Ishikawa (cell line): ENCODE data around the gene GLO1.

Experiments used
- CEBPB ChIP-seq: IDR thresholded peaks from 2 replicates; pipeline ENCODE4 v1.6.1; 2012
- CREB1 ChIP-seq: IDR thresholded peaks from 2 replicates; pipeline ENCODE4 v1.6.1; 2012; ENCODE audit warnings: low read depth
- EGR1 ChIP-seq: IDR thresholded peaks from 2 replicates; pipeline ENCODE4 v1.6.1; 2012
- EP300 ChIP-seq: IDR thresholded peaks from 2 replicates; pipeline ENCODE4 v1.6.1; 2012; ENCODE audit warnings: borderline replicate concordance
- FOXM1 ChIP-seq: IDR thresholded peaks from 2 replicates; pipeline ENCODE4 v1.6.1; 2012; ENCODE audit warnings: low read depth, borderline replicate concordance
- MAX ChIP-seq: IDR thresholded peaks from 2 replicates; pipeline ENCODE4 v1.6.1; 2012
- NFIC ChIP-seq: IDR thresholded peaks from 2 replicates; pipeline ENCODE4 v1.6.1; 2012
- RAD21 ChIP-seq: IDR thresholded peaks from 2 replicates; pipeline ENCODE4 v1.6.1; 2012; ENCODE audit warnings: low read depth
- REST ChIP-seq: IDR thresholded peaks from 2 replicates; pipeline ENCODE4 v1.6.1; 2012; ENCODE audit warnings: low read depth, mild to moderate bottlenecking
- TAF1 ChIP-seq: IDR thresholded peaks from 2 replicates; pipeline ENCODE4 v1.6.1; 2012; ENCODE audit warnings: low read depth, mild to moderate bottlenecking
- TCF12 ChIP-seq: IDR thresholded peaks from 2 replicates; pipeline ENCODE4 v1.6.1; 2012; ENCODE audit warnings: low read depth
- TEAD4 ChIP-seq: IDR thresholded peaks from 2 replicates; pipeline ENCODE4 v1.6.1; 2012
- USF1 ChIP-seq: IDR thresholded peaks from 2 replicates; pipeline ENCODE4 v1.6.1; 2012
- YY1 ChIP-seq: IDR thresholded peaks from 2 replicates; pipeline ENCODE4 v1.6.1; 2012; ENCODE audit warnings: low read depth
- ZBTB7A ChIP-seq: IDR thresholded peaks from 2 replicates; pipeline ENCODE4 v1.6.1; 2012; ENCODE audit warnings: low read depth

The GLO1 gene

GRCh38 chr6:38673397-38674165 lies 29.4 kb downstream of the GLO1 start:
- no peak for TF ChIP-seq USF1
- no peak for TF ChIP-seq TEAD4
- TF ChIP-seq MAX = no peak

- TF ChIP-seq ZBTB7A (no peak), USF1 (no peak), MAX (no peak), TCF12 (no peak), RAD21 (peak; percentile 68), FOXM1 (no peak)
Measured at GRCh38 chr6:38671885-38672467, 31.0 kb downstream of the GLO1 start.

GRCh38 chr6:38658418-38659167 lies 44.4 kb downstream of the GLO1 start:
- TF ChIP-seq MAX = no peak
- TF ChIP-seq TAF1 = no peak
- no peak for TF ChIP-seq TCF12
- no peak for TF ChIP-seq RAD21

- TF ChIP-seq TCF12 (no peak), REST (no peak), CREB1 (no peak), EP300 (no peak), TEAD4 (no peak), EGR1 (no peak), ZBTB7A (no peak), MAX (no peak), TAF1 (no peak), RAD21 (no peak), FOXM1 (no peak), USF1 (no peak), CEBPB (no peak), NFIC (no peak), YY1 (no peak)
Measured at GRCh38 chr6:38656896-38657295, 46.0 kb downstream of the GLO1 start.

- TF ChIP-seq TCF12 (no peak), NFIC (no peak), ZBTB7A (no peak), EP300 (no peak)
Measured at GRCh38 chr6:38654263-38654662, 48.7 kb downstream of the GLO1 start.

GRCh38 chr6:38651121-38651784 lies 51.7 kb downstream of the GLO1 start:
- no peak for TF ChIP-seq EGR1

- TF ChIP-seq TCF12 = no peak
Measured at GRCh38 chr6:38650207-38650752, 52.7 kb downstream of the GLO1 start.
